ENCODE results near the gene FHDC1.
"Not testable (repeated sequence)": the region's sequence is repeated elsewhere in the genome, so short reads cannot be mapped to it uniquely, and the experiment has no call there.

FHDC1 gene, protein sequence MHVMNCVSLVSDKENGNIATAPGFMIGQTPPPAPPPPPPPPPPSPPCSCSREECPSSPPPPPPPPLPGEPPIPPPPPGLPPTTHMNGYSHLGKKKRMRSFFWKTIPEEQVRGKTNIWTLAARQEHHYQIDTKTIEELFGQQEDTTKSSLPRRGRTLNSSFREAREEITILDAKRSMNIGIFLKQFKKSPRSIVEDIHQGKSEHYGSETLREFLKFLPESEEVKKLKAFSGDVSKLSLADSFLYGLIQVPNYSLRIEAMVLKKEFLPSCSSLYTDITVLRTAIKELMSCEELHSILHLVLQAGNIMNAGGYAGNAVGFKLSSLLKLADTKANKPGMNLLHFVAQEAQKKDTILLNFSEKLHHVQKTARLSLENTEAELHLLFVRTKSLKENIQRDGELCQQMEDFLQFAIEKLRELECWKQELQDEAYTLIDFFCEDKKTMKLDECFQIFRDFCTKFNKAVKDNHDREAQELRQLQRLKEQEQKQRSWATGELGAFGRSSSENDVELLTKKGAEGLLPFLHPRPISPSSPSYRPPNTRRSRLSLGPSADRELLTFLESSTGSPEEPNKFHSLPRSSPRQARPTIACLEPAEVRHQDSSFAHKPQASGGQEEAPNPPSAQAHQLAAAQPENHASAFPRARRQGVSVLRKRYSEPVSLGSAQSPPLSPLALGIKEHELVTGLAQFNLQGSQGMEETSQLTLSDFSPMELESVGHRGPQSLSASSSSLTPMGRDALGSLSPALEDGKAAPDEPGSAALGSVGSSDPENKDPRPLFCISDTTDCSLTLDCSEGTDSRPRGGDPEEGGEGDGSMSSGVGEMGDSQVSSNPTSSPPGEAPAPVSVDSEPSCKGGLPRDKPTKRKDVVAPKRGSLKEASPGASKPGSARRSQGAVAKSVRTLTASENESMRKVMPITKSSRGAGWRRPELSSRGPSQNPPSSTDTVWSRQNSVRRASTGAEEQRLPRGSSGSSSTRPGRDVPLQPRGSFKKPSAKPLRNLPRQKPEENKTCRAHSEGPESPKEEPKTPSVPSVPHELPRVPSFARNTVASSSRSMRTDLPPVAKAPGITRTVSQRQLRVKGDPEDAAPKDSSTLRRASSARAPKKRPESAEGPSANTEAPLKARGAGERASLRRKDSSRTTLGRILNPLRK

DNA sequence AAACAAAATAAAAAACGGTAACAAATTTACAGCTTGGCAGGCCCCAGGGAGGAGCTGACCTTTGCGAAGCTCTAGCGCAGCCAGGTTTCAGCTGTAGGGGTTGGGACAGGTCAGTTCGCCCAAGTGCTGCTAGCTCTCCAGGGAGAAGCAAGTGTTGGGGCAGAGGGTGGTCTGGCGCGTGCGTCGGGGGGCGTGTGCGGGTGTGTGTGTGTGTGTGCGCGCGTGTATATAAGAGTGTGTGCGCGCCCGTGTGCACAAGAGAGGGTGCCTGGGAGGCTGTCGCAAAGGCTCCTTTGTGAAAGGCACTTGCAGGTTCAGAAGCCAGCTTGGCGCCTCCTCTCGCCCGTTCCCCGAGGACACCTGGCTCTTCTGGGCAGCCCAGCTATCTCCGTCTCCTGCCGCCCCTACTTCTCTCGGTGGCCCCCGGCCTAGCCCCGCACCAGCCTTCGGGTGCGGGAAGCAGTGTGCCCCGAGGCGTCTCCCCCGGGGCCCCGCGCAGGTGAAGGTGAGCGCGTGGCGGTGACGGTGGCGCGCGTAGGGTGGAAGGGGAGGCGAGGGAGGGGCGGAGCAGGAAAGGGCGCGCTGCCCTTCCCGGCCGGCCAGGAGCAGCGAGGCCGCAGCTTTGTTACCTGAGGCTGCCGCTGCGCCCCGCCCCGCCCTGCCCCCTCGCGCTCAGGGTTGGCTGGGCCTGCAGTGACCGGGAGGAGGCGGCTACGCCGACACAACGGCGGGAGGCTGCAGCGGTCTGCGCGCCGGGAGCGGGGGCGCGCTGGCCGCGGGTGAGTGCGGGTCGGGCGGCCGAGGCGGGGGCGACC is at the start of gene FHDC1:
Gene FHDC1 (plus strand): TSS at position 693 of the 815 bp plus-strand sequence. CDS start 6,735 bp downstream, outside the sequence.
- TF ChIP-seq, protein P1, sequence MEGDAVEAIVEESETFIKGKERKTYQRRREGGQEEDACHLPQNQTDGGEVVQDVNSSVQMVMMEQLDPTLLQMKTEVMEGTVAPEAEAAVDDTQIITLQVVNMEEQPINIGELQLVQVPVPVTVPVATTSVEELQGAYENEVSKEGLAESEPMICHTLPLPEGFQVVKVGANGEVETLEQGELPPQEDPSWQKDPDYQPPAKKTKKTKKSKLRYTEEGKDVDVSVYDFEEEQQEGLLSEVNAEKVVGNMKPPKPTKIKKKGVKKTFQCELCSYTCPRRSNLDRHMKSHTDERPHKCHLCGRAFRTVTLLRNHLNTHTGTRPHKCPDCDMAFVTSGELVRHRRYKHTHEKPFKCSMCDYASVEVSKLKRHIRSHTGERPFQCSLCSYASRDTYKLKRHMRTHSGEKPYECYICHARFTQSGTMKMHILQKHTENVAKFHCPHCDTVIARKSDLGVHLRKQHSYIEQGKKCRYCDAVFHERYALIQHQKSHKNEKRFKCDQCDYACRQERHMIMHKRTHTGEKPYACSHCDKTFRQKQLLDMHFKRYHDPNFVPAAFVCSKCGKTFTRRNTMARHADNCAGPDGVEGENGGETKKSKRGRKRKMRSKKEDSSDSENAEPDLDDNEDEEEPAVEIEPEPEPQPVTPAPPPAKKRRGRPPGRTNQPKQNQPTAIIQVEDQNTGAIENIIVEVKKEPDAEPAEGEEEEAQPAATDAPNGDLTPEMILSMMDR (IDR thresholded peaks at IDR 0.05; ENCODE audit: extremely low read depth, missing control alignments): no peak
- peak; percentile 62 for DNase-seq (ENCODE audit: low spot score)

DNA sequence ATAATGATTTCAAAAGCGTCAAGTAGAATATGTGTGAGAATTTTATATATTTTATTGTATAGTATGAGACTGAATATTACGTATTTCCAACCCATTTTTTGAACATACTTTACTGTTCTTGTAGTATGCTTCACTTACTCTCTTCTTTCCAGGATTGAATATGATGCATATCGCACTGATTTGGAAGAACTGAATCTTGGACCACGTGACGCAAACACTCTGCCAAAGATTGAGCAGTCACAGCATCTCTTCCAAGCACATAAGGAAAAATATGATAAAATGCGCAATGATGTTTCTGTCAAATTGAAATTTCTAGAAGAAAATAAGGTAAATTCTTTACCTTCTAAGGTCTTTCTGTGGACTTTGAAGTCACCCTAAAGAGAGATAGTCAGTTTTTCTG is 48.1 kb upstream of the FHDC1 start:
- TF ChIP-seq, protein P1 (IDR thresholded peaks at IDR 0.05; ENCODE audit: extremely low read depth, missing control alignments): no peak
- DNase-seq (ENCODE audit: low spot score): no peak

DNA sequence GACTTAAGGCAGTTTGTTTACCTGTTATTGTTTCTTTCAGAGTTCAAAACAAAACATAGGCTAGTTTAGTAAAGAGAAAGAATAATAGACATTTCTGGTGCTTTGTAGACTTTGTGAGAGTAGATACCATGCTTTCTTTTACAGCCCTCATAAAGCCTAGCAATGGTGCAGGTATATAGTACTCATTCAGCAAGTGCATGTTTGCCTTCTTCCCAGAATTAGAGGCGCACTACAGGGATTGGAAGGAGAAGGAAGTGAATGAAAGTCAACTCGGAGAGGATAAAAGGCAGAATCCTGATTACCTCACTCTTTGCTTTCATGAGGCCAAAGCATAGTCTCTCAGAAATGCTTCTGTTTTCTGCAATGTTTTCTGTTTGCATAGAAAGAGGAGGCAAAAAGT is 43.1 kb upstream of the FHDC1 start:
- DNase-seq (ENCODE audit: low spot score): no peak
- TF ChIP-seq, protein P1 (IDR thresholded peaks at IDR 0.05; ENCODE audit: extremely low read depth, missing control alignments): no peak

DNA sequence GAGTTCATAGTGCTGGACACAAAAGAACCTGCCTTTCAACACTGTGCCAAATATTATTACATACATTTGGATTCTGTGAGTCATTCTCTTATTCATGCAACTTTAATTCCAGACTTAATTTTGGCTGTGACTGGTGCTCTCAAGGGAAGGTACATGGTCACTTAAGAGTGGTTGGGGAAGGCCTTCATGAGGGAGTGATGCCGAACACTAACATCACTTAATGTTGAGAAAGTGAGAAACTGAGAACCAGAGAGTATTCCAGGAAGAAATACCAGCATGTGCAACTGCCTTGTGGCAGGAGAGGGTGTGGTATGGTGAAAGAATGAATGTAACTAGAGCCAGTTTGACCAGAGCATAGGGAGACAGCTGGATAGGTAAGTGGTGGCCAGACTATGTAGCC is 41.5 kb upstream of the FHDC1 start:
- DNase-seq (ENCODE audit: low spot score): no peak
- TF ChIP-seq, protein P1 (IDR thresholded peaks at IDR 0.05; ENCODE audit: extremely low read depth, missing control alignments): no peak

DNA sequence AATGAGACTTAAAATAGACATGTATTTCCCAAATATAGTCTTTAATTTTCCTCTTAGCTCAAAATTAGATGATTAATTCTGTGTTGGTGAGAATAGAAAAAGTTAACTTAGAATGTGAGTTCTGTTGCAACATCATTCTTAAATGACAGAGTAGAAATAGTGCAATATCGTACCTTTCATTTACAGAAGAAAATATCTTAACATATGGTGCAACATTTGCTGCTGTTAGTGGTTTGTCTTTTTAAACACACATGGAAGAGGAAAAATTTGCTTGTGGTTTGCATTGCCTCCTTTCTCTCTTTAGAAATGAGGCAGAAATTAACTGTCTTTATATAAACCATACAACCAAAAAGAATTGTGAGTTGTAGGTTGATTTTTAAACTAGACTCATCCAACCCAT is 39.3 kb upstream of the FHDC1 start:
- DNase-seq (ENCODE audit: low spot score): no peak
- TF ChIP-seq, protein P1 (IDR thresholded peaks at IDR 0.05; ENCODE audit: extremely low read depth, missing control alignments): no peak

DNA sequence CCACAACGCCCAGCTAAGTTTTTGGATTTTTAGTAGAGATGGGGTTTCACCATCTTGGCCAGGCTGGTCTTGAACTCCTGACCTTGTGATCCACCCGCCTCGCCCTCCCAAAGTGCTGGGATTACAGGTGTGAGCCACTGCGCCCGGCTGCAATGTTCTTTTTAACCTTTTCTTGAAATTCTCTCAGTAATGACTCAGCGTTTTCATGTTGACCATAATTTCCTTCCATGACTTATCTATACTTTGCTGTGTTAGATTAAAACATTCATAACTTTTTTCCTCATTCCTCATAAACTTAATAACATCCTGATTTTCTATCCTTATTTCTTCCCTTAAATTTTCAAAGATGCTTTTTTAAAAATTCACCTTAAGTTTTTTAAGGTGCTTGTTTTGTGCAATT is 38.0 kb upstream of the FHDC1 start:
- not testable (repeated sequence) for DNase-seq (ENCODE audit: low spot score)

DNA sequence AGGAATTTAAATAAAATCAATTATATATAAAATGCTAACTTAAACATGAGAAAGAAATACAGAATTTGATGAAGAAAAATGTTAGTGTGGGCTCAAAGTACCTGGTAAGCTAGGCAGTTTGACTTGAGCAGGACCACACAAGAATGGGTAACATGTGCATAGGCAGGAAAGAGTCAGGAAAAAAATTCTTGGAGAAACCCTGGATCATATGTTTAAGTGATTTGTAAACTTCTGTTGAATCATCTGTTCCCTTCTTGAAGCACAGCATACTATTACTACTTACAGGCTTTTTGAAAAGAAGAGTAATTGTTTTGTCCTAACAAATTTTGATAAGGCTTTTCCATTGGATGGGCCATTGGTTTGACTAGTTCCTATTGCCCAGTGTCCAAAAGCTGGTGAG is 37.5 kb upstream of the FHDC1 start:
- no peak for DNase-seq (ENCODE audit: low spot score)
- TF ChIP-seq, protein P1 (IDR thresholded peaks at IDR 0.05; ENCODE audit: extremely low read depth, missing control alignments): no peak

All from GM20000 (cell line).